SK-N-SH treated with all-trans-retinoic acid at 6 μM for 48 hours (cell line): ENCODE results near the gene CSF1R.

Source experiments
- ATAC-seq: fragments of 200-7000 bp; cut with Tn5 transposase; 3 replicates; pipeline ENCODE4 v1.9.1; 2020; ENCODE audit warnings: mild to moderate bottlenecking, moderate library complexity
- ARNTL ChIP-seq: fragments of 450-650 bp; formaldehyde crosslinking; IDR thresholded peaks from 2 replicates; pipeline ENCODE4 v1.5.0; 2020; ENCODE audit warnings: low read depth, mild to moderate bottlenecking, moderate library complexity, borderline replicate concordance
- CSDC2 ChIP-seq: fragments of 250-450 bp; sonication (Bioruptor Pico); IDR thresholded peaks from 2 replicates; pipeline ENCODE4 v1.5.0; 2020; ENCODE audit warnings: mild to moderate bottlenecking, moderate library complexity
- ESRRG ChIP-seq: fragments of 250-450 bp; sonication (Bioruptor Pico); IDR thresholded peaks from 2 replicates; pipeline ENCODE4 v1.6.1; 2021; ENCODE audit warnings: mild to moderate bottlenecking
- GLIS3 ChIP-seq: fragments of 250-450 bp; sonication (Bioruptor Pico); IDR thresholded peaks from 2 replicates; pipeline ENCODE4 v1.5.0; 2020; ENCODE audit warnings: mild to moderate bottlenecking, moderate library complexity
- ISL1 ChIP-seq: fragments of 250-450 bp; sonication (Bioruptor Pico); IDR thresholded peaks from 2 replicates; pipeline ENCODE4 v2.1.2; 2022; ENCODE audit warnings: mild to moderate bottlenecking, moderate library complexity
- OSR1 ChIP-seq: fragments of 250-450 bp; sonication (Bioruptor Pico); IDR thresholded peaks from 2 replicates; pipeline ENCODE4 v1.8.0; 2022; ENCODE audit warnings: moderate library complexity, mild to moderate bottlenecking, inconsistent platforms
- PPARA ChIP-seq: fragments of 250-450 bp; sonication (Bioruptor Pico); IDR thresholded peaks from 2 replicates; pipeline ENCODE4 v1.5.0; 2020; ENCODE audit warnings: mild to moderate bottlenecking, borderline replicate concordance
- RARB ChIP-seq: fragments of 250-450 bp; sonication (Bioruptor Pico); IDR thresholded peaks from 2 replicates; pipeline ENCODE4 v1.8.0; 2021; ENCODE audit warnings: mild to moderate bottlenecking, moderate library complexity
- SNAI2 ChIP-seq: fragments of 250-450 bp; sonication (Bioruptor Pico); IDR thresholded peaks from 2 replicates; pipeline ENCODE4 v1.5.0; 2020; ENCODE audit warnings: mild to moderate bottlenecking, moderate library complexity
- TCF4 ChIP-seq: fragments of 250-450 bp; sonication (Bioruptor Pico); IDR thresholded peaks from 2 replicates; pipeline ENCODE4 v1.8.0; 2021; ENCODE audit warnings: mild to moderate bottlenecking, moderate library complexity, borderline replicate concordance
- TOX ChIP-seq: fragments of 250-450 bp; sonication (Bioruptor Pico); IDR thresholded peaks from 2 replicates; pipeline ENCODE4 v1.8.0; 2021; ENCODE audit warnings: mild to moderate bottlenecking, moderate library complexity, borderline replicate concordance
- ZC3H10 ChIP-seq: fragments of 250-450 bp; sonication (Bioruptor Pico); IDR thresholded peaks from 2 replicates; pipeline ENCODE4 v1.5.1; 2021; ENCODE audit warnings: mild to moderate bottlenecking, moderate library complexity
- ZFP3 ChIP-seq: fragments of 250-450 bp; sonication (Bioruptor Pico); IDR thresholded peaks from 2 replicates; pipeline ENCODE4 v1.5.0; 2020; ENCODE audit warnings: mild to moderate bottlenecking, moderate library complexity
- ZFP30 ChIP-seq: fragments of 450-650 bp; formaldehyde crosslinking; IDR thresholded peaks from 2 replicates; pipeline ENCODE4 v1.5.0; 2022; ENCODE audit warnings: mild to moderate bottlenecking, moderate library complexity
- ZNF565 ChIP-seq: fragments of 450-650 bp; formaldehyde crosslinking; conservative IDR thresholded peaks from 2 replicates; pipeline ENCODE4 v1.5.0; 2020; ENCODE audit warnings: low read depth, mild to moderate bottlenecking, moderate library complexity
- ZNF8 ChIP-seq: fragments of 450-650 bp; formaldehyde crosslinking; IDR thresholded peaks from 2 replicates; pipeline ENCODE4 v1.5.0; 2020; ENCODE audit warnings: mild to moderate bottlenecking, moderate library complexity
- TF ChIP-seq, protein P1 (sequence below): fragments of 250-450 bp; sonication (Bioruptor Pico); IDR thresholded peaks from 2 replicates; pipeline ENCODE4 v1.5.1; 2020; ENCODE audit warnings: low read depth, mild to moderate bottlenecking, moderate library complexity
- TF ChIP-seq, protein P2 (sequence below): fragments of 250-450 bp; sonication (Bioruptor Pico); IDR thresholded peaks from 2 replicates; pipeline ENCODE4 v1.5.1; 2021; ENCODE audit warnings: mild to moderate bottlenecking, moderate library complexity
- TF ChIP-seq, protein P3 (sequence below): fragments of 250-450 bp; sonication (Bioruptor Pico); IDR thresholded peaks from 2 replicates; pipeline ENCODE4 v1.8.0; 2020; ENCODE audit warnings: mild to moderate bottlenecking, moderate library complexity, borderline replicate concordance
- TF ChIP-seq, protein P4 (sequence below): fragments of 250-450 bp; sonication (Bioruptor Pico); IDR thresholded peaks from 2 replicates; pipeline ENCODE4 v1.8.0; 2021; ENCODE audit warnings: low read depth, mild to moderate bottlenecking, moderate library complexity, borderline replicate concordance
- TF ChIP-seq, protein P5 (sequence below): fragments of 250-450 bp; sonication (Bioruptor Pico); IDR thresholded peaks from 2 replicates; pipeline ENCODE4 v1.5.0; 2020; ENCODE audit warnings: mild to moderate bottlenecking, moderate library complexity

The CSF1R gene

DNA sequence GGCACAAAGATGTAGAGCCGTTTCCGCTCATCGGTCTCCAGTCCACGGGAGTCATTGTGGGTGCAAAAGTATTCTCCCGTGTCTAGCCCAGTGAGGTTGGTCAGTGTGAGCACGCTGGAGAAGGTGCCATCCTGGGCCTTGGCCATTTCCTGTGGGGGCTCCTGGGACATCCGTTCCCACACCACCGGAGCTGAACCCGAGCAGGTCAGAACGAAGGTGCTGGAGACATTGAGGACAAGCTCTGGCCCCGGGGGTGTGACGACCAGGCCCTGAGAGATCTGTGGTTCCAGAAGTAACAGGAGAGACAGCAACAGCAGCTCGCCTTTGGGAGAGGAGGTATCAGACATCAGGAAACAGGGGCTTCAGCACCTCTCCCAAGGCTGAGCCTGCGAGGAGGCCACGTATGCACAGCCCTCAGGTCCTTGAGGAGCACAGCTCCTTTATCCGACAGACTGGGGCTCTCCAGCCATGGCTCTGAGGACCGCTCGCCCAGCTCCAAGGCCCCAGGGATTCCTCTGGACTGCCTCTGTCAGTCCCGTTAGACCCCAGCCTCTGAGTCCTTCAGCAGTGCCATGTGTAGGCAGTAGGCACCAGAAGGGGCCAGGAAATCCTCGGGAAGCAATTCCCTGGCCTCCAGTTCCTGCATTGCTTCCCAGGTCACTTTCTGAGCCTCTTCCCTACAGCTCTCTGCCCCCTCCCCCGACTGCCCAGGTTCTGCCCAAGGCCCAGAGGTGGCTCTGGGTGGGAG, 49.4 kb upstream of the CSF1R start (continued):
- TF ChIP-seq, protein P1, sequence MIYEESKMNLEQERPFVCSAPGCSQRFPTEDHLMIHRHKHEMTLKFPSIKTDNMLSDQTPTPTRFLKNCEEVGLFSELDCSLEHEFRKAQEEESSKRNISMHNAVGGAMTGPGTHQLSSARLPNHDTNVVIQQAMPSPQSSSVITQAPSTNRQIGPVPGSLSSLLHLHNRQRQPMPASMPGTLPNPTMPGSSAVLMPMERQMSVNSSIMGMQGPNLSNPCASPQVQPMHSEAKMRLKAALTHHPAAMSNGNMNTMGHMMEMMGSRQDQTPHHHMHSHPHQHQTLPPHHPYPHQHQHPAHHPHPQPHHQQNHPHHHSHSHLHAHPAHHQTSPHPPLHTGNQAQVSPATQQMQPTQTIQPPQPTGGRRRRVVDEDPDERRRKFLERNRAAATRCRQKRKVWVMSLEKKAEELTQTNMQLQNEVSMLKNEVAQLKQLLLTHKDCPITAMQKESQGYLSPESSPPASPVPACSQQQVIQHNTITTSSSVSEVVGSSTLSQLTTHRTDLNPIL (CRISPR knock-in tag) = no peak
- no peak for TF ChIP-seq ZFP3 (CRISPR knock-in tag)

DNA sequence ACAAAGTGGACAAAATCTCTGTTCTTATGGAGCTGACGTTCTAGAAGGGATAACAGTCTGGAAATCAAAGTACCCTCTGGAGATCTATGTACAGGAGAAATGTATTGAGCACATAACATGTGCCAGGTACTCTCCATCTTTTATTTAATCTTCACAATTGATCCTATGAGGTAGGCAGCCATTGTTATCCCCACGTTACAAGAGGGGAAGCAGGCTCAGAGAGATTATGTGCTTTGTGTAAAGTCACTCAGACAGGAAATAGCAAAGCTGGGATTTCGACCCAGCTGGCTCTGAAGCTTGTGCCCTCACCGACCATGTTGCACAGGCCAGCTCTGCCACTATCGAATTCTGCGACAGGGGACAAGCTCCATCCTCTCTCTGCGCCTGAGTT, 47.8 kb upstream of the CSF1R start:
- no peak for TF ChIP-seq ISL1 (CRISPR knock-in tag)
- no peak for TF ChIP-seq TOX
- TF ChIP-seq CSDC2 = no peak
- no peak for TF ChIP-seq ZNF8 (CRISPR knock-in tag)
- no peak for TF ChIP-seq ZFP30 (CRISPR knock-in tag)
- ATAC-seq = no peak

DNA sequence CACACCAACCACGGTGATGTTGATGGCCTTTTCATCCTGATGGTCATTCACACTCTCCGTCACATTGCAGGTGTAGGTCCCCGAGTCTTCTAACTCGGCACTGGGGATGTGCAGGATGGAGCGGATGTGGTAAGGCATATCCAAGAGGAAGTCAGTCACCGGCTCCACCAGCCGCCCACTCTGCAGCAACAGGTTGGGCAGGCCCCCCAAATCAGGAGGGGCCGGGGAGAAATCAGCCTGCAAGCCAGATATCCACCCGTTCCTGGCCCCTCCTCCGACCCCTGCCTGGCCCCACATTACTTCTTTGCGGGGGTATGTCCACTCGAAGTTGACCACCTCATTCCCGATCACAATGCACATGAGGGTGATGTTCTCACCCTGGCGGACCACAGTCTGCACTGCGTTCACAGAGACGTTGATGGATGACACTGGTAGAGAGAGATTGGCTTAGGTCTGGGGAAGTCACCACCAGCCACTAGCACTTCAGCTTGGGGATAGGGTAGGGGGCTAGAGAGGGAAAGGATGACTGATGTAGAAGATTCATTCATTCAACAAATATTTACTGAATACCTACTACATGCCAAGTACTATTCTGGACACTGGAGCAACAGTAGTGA, 47.3 kb upstream of the CSF1R start:
- no peak for TF ChIP-seq CSDC2
- TF ChIP-seq RARB = no peak
- TF ChIP-seq ZFP30 (CRISPR knock-in tag) = no peak
- TF ChIP-seq ZNF565 (CRISPR knock-in tag) = no peak
- TF ChIP-seq, protein P2, sequence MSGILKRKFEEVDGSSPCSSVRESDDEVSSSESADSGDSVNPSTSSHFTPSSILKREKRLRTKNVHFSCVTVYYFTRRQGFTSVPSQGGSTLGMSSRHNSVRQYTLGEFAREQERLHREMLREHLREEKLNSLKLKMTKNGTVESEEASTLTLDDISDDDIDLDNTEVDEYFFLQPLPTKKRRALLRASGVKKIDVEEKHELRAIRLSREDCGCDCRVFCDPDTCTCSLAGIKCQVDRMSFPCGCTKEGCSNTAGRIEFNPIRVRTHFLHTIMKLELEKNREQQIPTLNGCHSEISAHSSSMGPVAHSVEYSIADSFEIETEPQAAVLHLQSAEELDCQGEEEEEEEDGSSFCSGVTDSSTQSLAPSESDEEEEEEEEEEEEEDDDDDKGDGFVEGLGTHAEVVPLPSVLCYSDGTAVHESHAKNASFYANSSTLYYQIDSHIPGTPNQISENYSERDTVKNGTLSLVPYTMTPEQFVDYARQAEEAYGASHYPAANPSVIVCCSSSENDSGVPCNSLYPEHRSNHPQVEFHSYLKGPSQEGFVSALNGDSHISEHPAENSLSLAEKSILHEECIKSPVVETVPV (CRISPR knock-in tag) = no peak
- no peak for TF ChIP-seq GLIS3
- TF ChIP-seq TCF4 (CRISPR knock-in tag) = no peak
- no peak for ATAC-seq

DNA sequence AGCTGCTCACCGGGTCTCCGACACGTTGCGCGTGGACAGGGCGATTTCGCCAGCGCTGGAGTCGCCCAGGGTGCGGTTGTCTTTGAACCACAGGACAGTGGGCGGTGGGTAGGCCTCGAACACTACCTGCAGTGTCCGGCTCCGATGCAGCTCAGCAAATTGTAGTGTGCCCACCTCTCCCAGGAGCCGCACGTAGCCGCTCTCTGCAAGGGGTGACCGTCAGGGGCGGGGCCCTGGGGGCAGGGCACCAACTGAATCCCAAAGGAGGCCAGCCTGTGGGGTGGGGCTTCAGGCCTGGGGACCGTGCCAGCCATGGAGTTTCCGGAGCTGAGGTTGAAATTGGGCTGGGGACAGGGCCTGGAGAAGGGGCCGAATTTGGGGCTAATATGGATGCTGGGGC, 46.4 kb upstream of the CSF1R start:
- ATAC-seq = no peak
- no peak for TF ChIP-seq ZFP30 (CRISPR knock-in tag)
- no peak for TF ChIP-seq ESRRG (CRISPR knock-in tag)
- TF ChIP-seq GLIS3 = no peak
- TF ChIP-seq ZC3H10 (CRISPR knock-in tag) = no peak
- TF ChIP-seq, protein P2 (CRISPR knock-in tag) = no peak

DNA sequence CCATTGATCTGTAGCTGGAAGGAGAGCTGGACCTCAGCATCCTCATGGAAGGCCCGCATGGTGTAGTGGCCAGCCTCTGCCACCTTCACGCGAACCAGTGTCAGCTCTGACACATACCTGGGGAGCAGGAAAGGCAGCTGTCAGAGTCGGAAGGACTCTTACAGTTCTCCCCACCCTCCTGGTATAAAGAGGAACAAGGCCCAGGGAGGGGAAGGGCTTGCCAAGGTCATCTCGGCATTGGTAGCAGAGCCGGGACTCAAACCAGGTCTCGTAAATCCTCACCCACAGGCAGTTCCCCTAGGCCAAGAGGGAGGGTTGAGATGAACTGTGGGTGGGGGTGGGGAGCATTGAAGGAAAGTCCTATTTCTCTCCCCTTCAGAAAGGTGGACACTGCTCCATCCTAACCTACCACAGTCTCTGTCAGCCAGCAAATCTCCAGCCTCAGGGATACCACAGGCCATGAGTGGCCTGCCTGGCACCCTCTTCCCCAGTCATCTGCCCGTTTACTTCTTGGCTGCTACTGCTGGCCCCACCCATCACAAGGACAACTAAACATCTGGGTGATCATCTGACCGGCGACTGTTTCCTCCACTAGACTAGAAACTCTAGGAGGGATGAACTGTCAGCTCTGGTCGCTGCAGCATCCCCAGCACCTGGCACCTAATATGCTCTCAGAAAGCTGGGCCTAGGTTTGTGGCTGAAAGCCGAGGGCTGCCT, 45.8 kb upstream of the CSF1R start:
- ATAC-seq = no peak
- TF ChIP-seq TOX (no peak), RARB (no peak), GLIS3 (no peak), OSR1 (CRISPR knock-in tag) (no peak)

DNA sequence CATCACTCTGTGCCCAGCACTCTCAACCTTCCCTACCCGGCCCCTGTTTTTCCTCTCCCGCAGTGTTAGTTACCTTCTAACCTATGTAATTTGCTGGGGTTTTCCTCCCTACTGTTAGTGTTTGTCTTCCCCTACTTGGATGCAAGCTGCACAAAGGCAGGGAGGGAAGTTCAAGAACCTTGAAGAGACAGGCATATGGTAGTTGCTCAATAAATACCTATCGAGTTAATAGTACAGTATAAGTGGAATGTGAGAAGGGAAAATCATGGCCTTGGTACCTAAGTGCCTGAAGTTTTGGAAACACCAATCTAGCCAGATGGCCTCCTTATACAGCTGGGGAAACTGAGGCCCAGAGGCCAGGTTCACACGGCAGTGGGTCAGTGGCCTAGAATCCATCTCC, 45.1 kb upstream of the CSF1R start:
- ATAC-seq = no peak
- TF ChIP-seq ZC3H10 (CRISPR knock-in tag) = no peak
- no peak for TF ChIP-seq ZNF8 (CRISPR knock-in tag)
- TF ChIP-seq SNAI2 = no peak
- TF ChIP-seq, protein P3, sequence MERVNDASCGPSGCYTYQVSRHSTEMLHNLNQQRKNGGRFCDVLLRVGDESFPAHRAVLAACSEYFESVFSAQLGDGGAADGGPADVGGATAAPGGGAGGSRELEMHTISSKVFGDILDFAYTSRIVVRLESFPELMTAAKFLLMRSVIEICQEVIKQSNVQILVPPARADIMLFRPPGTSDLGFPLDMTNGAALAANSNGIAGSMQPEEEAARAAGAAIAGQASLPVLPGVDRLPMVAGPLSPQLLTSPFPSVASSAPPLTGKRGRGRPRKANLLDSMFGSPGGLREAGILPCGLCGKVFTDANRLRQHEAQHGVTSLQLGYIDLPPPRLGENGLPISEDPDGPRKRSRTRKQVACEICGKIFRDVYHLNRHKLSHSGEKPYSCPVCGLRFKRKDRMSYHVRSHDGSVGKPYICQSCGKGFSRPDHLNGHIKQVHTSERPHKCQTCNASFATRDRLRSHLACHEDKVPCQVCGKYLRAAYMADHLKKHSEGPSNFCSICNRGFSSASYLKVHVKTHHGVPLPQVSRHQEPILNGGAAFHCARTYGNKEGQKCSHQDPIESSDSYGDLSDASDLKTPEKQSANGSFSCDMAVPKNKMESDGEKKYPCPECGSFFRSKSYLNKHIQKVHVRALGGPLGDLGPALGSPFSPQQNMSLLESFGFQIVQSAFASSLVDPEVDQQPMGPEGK (CRISPR knock-in tag) = no peak
- TF ChIP-seq ISL1 (CRISPR knock-in tag) = no peak
- TF ChIP-seq ARNTL = no peak
- TF ChIP-seq, protein P4, sequence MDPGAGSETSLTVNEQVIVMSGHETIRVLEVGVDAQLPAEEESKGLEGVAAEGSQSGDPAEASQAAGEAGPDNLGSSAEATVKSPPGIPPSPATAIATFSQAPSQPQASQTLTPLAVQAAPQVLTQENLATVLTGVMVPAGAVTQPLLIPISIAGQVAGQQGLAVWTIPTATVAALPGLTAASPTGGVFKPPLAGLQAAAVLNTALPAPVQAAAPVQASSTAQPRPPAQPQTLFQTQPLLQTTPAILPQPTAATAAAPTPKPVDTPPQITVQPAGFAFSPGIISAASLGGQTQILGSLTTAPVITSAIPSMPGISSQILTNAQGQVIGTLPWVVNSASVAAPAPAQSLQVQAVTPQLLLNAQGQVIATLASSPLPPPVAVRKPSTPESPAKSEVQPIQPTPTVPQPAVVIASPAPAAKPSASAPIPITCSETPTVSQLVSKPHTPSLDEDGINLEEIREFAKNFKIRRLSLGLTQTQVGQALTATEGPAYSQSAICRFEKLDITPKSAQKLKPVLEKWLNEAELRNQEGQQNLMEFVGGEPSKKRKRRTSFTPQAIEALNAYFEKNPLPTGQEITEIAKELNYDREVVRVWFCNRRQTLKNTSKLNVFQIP (CRISPR knock-in tag) = no peak
- TF ChIP-seq TOX = no peak
- no peak for TF ChIP-seq ZFP30 (CRISPR knock-in tag)
- TF ChIP-seq, protein P5, sequence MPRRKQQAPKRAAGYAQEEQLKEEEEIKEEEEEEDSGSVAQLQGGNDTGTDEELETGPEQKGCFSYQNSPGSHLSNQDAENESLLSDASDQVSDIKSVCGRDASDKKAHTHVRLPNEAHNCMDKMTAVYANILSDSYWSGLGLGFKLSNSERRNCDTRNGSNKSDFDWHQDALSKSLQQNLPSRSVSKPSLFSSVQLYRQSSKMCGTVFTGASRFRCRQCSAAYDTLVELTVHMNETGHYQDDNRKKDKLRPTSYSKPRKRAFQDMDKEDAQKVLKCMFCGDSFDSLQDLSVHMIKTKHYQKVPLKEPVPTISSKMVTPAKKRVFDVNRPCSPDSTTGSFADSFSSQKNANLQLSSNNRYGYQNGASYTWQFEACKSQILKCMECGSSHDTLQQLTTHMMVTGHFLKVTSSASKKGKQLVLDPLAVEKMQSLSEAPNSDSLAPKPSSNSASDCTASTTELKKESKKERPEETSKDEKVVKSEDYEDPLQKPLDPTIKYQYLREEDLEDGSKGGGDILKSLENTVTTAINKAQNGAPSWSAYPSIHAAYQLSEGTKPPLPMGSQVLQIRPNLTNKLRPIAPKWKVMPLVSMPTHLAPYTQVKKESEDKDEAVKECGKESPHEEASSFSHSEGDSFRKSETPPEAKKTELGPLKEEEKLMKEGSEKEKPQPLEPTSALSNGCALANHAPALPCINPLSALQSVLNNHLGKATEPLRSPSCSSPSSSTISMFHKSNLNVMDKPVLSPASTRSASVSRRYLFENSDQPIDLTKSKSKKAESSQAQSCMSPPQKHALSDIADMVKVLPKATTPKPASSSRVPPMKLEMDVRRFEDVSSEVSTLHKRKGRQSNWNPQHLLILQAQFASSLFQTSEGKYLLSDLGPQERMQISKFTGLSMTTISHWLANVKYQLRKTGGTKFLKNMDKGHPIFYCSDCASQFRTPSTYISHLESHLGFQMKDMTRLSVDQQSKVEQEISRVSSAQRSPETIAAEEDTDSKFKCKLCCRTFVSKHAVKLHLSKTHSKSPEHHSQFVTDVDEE (CRISPR knock-in tag) = no peak
- no peak for TF ChIP-seq PPARA (CRISPR knock-in tag)
- TF ChIP-seq CSDC2 = no peak
